Retinal pigment epithelial cell (primary cell): ENCODE results near the gene ZNF655.
"Not testable (repeated sequence)": the region's sequence is repeated elsewhere in the genome, so short reads cannot be mapped to it uniquely, and the experiment has no call there.

Source experiments
- DNase-seq: peaks from one replicate; pipeline ENCODE4 v3.0.0-alpha.2; 2010; ENCODE audit warnings: low read depth
- H3K4me3 ChIP-seq: 2 replicates; pipeline ENCODE4 v1.5.1; 2011; ENCODE audit warnings: mild to moderate bottlenecking, low read length, control low read depth, moderate library complexity
- CTCF ChIP-seq: conservative IDR thresholded peaks from 2 replicates; pipeline ENCODE4 v1.5.1; 2011; ENCODE audit warnings: low read depth, low read length, control low read depth, inconsistent platforms

ZNF655 gene

GRCh38 chr7:99560834-99561736 is 2.6 kb downstream of the ZNF655 start:
- no peak for DNase-seq
- no peak for TF ChIP-seq CTCF
- no peak overlapping the region for H3K4me3 ChIP-seq

- no peak for DNase-seq
- no peak for TF ChIP-seq CTCF
- no peak overlapping the region for H3K4me3 ChIP-seq
Measured at GRCh38 chr7:99561737-99562051, 3.3 kb downstream of the ZNF655 start.

- no peak for TF ChIP-seq CTCF
- DNase-seq = no peak
- H3K4me3 ChIP-seq = no peak overlapping the region
Measured at GRCh38 chr7:99562114-99562784, 3.8 kb downstream of the ZNF655 start.

GRCh38 chr7:99562832-99563231 is 4.4 kb downstream of the ZNF655 start:
- no peak for TF ChIP-seq CTCF
- peak; percentile 93 for DNase-seq
- H3K4me3 ChIP-seq = no peak overlapping the region

GRCh38 chr7:99563650-99564049 is 5.2 kb downstream of the ZNF655 start:
- TF ChIP-seq CTCF = no peak
- peak; percentile 30 for DNase-seq
- H3K4me3 ChIP-seq = no peak overlapping the region

- not testable (repeated sequence) for H3K4me3 ChIP-seq, DNase-seq
Measured at GRCh38 chr7:99568770-99569169, 10.3 kb downstream of the ZNF655 start.

GRCh38 chr7:99571768-99572167 is 13.3 kb downstream of the ZNF655 start:
- no peak for DNase-seq
- TF ChIP-seq CTCF = no peak
- no peak overlapping the region for H3K4me3 ChIP-seq
